GM18511 (cell line): ENCODE measurements around the gene SULT1C3.
A peak's percentile ranks its signal among the peaks of the same experiment; 100 is the strongest.

Experiments used
- ATAC-seq: cut with Tn5 transposase; IDR thresholded peaks from one replicate; pipeline ENCODE4 v1.9.1; 2021; ENCODE audit warnings: mild to moderate bottlenecking, moderate library complexity; ENCODE audit not compliant: unreplicated experiment

The SULT1C3 gene

DNA sequence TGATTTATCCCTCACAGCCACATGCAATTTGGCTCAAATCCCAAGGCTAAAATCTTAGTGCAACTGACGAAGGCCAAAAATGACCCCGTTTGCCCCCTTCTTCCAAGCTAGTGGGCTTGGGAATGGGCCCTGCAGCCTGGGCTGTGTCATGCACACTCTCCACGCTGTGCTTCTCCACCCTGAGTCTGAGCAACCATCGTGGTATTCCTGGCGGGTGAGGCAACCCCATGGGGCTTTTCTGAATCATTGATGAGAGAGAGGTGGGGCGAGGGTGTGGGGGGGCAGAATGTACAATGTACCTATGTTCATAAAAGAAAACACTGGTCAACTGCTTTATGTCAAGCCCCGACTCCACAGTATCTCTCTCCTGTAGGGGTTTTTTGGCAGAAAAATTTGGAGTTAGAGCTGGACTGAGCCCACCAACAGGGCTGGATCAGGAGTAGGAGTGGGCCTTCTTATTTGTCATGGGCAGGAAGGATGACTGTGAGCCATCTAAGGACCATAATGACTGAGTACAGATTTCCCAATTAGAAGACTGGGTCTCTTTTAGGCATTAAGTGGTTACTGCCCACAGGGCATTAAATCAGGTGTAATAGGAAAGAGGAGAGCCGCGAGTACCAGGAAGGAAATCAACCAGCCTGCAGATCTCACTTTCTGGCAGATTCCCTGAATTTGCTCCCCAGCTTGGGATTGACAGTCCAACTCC lies 57.8 kb downstream of the SULT1C3 start:
- ATAC-seq: no peak

GRCh38 chr2:108301558-108301957 lies 61.8 kb downstream of the SULT1C3 start:
- no peak for ATAC-seq

DNA sequence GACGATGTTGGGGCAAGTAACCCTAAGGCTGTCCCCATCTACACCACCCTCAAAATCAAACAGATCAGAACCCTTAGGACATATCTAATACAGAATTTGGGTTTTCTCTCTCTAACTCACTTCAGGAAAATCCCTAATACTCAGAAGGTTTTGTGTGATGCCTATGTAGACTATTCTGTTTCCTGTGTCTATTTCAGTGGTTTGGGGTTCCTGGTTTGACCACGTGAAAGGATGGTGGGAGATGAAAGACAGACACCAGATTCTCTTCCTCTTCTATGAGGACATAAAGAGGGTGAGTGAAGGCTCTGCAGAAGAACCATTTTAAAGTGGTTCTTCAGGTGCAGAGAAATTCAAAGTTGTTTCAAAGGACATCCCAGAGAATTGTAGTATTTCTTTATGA lies 65.2 kb downstream of the SULT1C3 start:
- ATAC-seq: peak; percentile 73

DNA sequence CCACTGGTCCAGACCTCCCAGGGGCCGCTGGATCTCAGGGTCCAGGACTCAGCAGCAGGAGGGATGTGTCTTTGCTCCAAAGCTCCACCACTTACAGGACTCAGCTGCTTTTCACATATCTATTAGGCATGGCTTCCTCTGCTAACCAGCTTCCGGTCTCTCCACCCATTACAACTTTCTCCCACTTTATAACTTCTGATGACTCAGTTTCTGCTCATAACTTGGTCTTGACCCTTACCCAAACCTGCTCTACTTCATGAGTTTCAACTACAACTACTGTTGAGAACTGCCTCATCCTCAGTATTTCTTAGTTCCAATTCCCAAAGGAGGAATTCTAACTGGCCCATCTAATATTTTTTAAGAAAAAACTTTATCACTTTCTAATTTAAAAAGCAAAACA lies 66.1 kb downstream of the SULT1C3 start:
- no peak for ATAC-seq

- no peak for ATAC-seq
Measured at GRCh38 chr2:108309903-108310302, 70.1 kb downstream of the SULT1C3 start.
